NK-92 (cell line): ENCODE data around the gene SEPTIN5.
"Not testable (repeated sequence)": the region's sequence is repeated elsewhere in the genome, so short reads cannot be mapped to it uniquely, and the experiment has no call there.

Experiments used
- DNase-seq: peaks from one replicate; lab custom pipeline; 2025; ENCODE audit not compliant: unreplicated experiment; lab: John Stamatoyannopoulos, UW

Gene SEPTIN5

DNA sequence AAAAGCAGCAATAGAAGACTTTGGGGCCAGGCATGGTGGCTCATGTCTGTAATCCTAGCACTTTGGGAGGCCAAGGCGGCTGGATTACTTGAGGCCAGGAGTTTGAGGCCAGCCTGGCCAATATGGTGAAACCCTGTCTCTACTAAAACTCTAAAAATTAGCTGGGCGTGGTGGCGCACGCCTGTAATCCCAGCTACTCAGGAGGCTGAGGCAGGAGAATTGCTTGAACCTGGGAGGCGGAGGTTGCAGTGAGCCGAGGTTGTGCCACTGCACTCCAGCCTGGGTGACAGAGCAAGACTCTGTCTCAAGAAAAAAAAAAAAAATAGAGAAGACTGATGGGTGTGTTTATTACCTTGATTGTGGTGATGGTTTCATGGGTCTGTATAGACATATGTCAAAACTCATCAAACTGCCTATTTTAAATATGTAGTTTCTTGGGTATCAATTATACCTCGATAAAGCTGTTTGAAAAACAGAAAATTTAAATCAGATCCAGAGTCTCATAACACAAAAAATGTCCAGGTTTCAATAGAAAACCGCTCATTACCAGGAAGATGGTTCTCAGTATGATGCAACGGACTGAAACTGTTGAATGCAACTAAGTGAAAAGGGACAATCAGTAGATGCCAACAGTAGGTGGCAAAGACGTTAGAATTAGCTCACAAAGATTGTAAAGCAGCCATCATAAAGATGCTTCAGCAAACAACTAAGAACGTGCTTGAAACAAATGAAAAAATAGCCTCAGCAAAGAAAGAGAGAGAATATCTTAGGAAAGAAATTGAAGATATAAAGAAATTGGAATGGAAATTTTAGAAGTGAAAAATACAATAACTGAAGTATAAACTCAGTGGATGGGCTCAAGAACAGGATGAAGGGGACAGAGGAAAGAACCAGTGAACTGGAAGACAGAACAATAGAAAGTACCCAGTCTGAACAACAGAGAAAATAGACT is 33.1 kb upstream of the SEPTIN5 start:
- no peak for DNase-seq

DNA sequence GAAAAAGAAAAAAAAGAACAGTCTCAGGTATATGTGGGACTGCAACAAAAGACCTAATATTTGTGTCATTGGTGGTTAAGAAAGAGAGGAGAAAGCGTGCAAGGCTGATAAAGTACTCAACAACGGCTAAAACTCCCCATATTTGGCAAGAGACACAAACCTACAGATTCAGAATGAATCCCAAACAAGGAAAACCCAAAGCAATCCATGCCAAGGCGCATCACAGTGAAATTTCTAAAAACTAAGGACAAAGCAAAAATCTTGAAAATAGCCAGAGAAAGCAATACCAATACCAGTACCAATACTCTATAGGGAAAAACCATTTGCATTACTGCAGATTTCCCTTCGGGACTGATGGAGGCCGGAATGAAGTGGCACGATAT is 32.4 kb upstream of the SEPTIN5 start:
- DNase-seq = no peak

- DNase-seq = no peak
Observed at GRCh38 chr22:19686946-19687345, 27.4 kb upstream of the SEPTIN5 start.

DNA sequence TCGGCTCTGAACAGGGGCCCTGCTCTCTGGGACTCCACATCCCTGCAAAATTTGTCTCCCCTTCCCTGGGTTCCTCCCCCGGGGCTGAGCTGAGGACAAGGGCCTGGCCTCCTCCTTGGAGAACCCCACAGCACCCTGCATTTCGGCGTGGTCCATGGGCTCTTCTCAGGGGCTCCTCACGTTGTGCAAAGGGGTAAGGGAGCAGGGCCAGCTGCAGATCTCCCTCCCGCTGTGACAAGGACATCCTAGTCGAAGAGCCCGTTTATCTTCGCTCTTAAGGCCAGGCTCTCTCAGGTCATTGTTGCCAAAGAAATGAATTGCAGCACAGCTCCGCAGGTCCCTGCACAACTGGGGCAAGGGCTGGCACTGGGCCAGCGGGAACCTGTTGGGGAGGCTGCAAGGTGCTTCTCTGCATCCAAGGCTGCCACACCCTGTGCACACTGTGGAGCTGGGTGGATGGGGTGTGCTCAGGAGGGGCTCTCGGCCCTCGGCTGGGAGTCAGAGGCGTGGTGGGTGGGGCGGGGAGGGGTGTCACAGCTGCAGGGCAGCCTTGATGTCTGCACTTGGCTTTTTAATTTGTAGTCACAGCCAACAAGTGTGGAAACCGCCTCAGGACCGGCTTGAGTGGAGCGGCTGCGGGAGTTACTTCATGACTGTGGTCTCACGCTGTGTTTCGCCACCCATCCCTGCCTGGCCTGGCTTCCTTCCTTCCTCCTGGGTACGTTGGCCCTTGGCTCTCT is 26.6 kb upstream of the SEPTIN5 start:
- DNase-seq = no peak

DNA sequence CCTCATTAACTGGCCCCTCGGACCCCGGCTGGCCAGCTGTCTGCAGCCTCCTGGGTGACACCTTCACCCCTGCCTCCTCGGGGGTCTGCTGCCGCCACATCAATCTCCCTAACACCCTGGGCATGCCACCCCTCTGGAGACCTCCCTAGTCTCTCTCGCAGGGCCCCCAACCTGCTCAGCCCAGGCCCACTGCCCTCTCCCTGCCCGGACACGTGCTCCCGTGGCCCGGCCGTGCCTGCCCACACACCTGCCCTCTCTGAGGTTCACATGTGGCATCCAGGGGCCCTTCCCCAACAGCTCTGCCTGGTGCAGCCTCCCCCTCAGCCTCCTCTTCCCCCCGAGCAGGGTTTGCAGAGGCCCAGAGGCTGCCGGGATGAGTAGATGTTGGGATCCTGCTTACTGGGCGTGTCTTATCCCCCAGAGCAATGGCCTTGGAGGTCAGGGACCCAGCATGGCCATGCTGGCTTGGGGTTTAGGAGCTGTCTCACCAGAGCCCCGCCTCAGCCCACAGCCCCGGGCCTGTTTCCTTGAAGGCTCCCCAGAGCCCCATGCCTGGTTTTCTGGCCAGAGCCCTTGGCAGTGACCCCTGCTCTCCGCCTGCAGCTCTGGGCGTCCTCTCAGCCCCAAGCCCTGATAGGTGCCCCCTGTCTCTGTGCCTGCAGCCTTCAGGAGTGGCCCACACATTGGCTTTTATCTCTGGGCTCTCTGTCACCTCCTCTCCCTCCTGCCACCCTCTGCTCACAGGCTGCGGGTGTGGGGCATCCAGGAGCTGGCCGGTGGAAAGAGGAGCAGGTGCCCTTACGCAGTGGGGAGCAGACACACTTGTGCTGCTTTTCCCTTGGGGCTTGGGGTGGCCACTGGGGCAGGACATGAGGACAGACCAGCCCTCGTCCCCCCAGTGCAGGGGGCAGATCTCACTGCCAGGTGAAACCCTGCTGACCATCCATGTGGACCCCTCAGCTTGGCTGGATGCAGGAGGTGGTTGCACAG is 25.7 kb upstream of the SEPTIN5 start:
- no peak for DNase-seq

DNA sequence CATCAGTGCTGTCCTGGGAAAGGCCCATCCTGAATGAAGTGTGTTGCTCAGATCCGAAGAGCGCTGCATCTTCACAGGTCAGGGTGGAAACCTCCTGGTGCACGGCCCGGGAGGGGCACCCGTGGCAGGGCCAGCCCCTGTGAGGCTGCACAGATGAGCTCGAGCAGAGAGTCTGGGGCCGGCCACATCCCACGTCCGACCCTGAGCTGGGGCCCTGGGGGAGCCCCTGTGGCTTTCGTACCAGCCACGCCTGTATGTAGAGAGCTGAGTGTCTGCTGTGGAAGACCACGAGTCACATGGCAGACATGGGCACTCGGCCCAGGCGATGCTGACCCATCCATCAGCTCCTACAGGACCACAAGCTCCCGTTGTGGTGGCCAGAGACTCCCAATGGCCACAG is 24.9 kb upstream of the SEPTIN5 start:
- DNase-seq = no peak

- DNase-seq = no peak
Observed at GRCh38 chr22:19691007-19691720, 23.1 kb upstream of the SEPTIN5 start.

GRCh38 chr22:19691721-19692341 is 22.5 kb upstream of the SEPTIN5 start:
- no peak for DNase-seq

- DNase-seq = no peak
Observed at GRCh38 chr22:19693581-19693980, 20.7 kb upstream of the SEPTIN5 start.

DNA sequence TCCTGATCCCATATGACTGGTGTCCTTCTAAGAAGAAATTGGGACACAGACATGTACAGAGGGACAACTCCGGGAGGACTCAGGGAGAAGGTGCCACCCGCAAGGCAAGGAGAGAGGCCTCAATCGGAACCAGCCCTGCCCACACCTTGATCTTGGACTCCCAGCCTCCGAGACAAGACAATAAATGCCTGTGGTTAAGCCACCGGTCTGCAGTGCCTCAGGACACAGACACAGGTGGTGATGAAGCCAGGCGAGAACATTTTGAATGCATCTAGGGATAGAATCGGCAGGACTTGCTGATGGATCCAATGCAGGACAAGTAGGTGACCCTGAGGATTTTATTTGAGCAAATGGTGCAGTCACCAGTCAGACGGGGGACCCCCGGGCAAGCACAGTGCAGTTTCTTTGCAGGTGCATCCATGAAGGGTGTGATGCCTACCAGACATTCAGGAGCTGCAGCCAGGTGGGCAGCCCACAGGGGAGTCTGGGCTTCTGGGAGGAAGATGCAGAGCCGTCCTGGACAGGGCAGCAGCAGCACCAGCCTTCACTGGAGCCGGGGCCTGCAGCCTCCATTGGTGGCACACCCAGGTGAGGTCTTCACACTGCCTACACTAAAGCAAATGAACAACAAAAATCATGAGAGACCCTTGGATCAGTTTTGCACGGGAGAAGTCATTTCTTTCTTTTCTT is 20.2 kb upstream of the SEPTIN5 start:
- DNase-seq = no peak

GRCh38 chr22:19694696-19695095 is 19.6 kb upstream of the SEPTIN5 start:
- no peak for DNase-seq

- DNase-seq = no peak
Observed at GRCh38 chr22:19696504-19697276, 17.6 kb upstream of the SEPTIN5 start.

DNA sequence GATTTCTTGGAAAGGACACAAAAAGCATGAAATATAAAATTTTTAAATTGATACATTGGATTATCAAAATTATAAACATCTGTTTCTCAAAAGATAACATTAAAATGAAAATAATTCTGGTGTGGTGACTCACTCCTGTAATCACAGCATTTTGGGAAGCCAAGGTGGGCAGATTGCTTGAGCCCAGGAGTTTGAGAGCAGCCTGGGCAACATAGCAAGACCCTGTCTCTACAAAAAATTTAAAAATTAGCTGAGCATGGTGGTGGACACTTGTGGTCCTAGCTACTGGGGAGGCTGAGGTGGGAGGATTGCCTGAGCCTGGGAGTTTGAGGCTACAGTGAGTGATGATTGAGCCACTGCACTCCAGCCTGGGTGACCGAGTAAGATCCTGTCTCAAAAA is 16.4 kb upstream of the SEPTIN5 start:
- not testable (repeated sequence) for DNase-seq

DNA sequence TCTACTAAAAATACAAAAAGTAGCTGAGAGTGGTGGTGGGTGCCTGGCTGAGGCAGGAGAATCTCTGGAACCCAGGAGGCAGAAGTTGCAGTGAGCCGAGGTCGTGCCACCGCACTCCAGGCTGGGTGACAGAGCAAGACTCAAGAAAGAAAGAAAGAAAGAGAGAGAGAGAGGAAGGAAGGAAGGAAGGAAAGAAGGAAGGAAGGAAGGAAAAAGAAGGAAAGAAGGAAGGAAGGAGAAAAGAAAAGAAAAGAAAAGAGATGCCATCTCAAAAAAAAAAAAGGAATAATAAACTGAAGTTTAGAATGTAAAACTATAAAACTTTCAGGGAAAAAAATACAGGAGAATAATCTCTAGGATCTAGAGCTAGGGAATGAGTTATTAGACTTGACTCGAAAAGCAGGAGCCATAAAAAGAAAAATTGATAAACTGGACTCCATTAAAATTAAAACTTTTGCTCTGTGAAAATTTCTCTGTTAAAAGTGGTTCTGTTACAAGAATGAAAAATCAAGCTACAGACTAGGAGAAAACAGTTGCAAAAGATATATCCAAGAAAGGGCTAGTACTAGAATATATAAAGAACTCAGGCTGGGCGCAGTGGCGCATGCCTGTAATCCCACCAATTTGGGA is 13.4 kb upstream of the SEPTIN5 start:
- no peak for DNase-seq

DNA sequence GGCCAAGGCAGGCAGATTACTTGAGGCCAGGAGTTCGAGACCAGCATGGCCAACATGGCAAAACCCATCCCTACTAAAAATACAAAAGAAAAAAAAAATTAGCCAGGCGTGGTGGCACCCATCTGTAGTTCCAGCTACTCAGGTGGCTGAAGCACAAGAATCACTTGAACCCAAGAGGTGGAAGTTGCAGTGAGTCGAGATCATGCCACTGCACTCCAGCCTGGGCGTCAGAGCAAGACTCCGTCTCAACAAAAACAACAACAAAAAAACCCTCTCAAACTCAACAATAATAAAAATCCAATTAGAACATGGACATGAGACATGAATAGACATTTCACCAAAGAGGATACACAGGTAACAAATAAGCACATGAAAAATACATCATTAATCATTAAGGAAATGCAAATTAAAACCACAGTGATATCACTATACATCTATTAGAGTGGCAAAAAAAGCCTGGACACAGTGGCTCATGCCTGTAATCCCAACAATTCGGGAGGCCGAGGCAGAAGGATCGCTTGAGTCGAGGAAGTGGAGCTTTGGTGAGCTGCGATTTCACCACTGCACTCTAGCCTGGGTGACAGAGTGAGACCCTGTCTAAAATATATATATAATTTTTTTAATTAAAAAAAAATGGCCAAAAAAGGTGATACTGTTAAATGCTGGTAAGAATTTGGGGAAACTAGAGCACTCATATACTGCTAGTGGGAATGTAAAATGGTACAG is 12.7 kb upstream of the SEPTIN5 start:
- no peak for DNase-seq

DNA sequence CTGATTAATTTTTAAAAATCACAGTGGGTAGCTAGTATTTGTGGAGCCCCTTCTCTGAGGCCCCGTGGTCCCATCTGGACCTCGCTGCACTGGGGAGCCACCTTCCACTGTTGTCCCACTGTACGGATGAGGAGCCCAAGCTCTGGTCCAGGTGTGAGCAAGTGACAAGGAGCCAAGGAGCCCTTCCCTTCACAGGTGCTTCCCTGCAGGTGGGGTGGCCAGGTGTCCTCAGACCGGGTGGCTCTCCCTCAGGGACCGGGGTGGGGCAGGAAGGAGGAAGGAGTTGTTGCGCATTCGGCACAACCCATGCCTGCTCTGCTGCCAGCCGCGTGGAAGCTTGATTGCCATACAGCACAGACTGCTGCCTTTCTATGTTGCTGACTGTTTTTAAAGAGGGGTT is 10.4 kb upstream of the SEPTIN5 start:
- DNase-seq = no peak

- no peak for DNase-seq
Observed at GRCh38 chr22:19704355-19705015, 9.8 kb upstream of the SEPTIN5 start.
